Fibroblast of villous mesenchyme (primary cell): ENCODE results near the gene ARF3. TPM values are rescaled to one million over a fixed set of nuclear protein-coding genes. Genes with fewer than 3 reads are reported as not detected.

Source experiments
- DNase-seq: peaks from one replicate; pipeline ENCODE4 v3.0.0-alpha.2; 2010; ENCODE audit warnings: low read depth
- H3K4me3 ChIP-seq: 2 replicates; pipeline ENCODE4 v1.5.1; 2011; ENCODE audit warnings: low read depth, mild to moderate bottlenecking, low read length
- total RNA-seq: library from RNA; depleted of rRNA; stranded (reverse); fragments of >200 nt; gene quantifications from 2 replicates; pipeline ENCODE4 v1.2.3, GENCODE V29; 2012
- TF ChIP-seq, protein P1 (sequence below): IDR thresholded peaks from 2 replicates; pipeline ENCODE4 v1.5.1; 2012; ENCODE audit warnings: low read depth, mild to moderate bottlenecking, low read length; ENCODE audit not compliant: insufficient read depth

Gene ARF3
- total RNA-seq, 1 donor: 68.2 TPM

DNA sequence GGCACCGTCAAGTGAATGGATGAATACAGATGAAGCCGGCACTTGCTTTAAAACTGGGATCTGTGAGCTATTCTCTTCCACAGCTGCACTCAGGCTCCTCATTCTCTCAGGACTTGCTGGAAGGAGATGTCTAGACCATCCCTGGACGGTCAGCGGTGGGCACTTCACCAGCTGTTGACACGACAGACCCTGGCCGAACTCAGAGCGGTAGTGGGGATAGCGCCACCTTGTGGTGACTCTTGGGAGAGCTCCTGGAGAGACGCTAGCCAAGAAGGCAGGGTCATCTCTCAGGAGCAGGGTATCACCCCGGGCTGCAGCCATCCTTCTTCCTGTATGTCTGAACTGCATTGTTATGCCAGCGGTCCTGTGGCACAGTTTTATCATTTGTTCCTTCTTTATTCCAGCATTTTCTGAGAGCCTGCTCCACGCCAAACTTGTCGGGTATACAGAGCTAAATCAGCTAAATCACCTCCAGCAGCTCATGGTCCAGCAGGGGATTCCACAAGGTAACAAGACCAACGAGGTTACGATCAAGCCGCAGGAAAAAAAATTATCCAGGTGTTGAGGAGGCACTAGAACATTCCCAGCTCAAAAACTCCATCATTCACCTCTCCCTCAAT is 30.9 kb upstream of the ARF3 start:
- TF ChIP-seq, protein P1, sequence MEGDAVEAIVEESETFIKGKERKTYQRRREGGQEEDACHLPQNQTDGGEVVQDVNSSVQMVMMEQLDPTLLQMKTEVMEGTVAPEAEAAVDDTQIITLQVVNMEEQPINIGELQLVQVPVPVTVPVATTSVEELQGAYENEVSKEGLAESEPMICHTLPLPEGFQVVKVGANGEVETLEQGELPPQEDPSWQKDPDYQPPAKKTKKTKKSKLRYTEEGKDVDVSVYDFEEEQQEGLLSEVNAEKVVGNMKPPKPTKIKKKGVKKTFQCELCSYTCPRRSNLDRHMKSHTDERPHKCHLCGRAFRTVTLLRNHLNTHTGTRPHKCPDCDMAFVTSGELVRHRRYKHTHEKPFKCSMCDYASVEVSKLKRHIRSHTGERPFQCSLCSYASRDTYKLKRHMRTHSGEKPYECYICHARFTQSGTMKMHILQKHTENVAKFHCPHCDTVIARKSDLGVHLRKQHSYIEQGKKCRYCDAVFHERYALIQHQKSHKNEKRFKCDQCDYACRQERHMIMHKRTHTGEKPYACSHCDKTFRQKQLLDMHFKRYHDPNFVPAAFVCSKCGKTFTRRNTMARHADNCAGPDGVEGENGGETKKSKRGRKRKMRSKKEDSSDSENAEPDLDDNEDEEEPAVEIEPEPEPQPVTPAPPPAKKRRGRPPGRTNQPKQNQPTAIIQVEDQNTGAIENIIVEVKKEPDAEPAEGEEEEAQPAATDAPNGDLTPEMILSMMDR: peak; percentile 88
- DNase-seq: peak; percentile 56
- H3K4me3 ChIP-seq: no peak overlapping the region

DNA sequence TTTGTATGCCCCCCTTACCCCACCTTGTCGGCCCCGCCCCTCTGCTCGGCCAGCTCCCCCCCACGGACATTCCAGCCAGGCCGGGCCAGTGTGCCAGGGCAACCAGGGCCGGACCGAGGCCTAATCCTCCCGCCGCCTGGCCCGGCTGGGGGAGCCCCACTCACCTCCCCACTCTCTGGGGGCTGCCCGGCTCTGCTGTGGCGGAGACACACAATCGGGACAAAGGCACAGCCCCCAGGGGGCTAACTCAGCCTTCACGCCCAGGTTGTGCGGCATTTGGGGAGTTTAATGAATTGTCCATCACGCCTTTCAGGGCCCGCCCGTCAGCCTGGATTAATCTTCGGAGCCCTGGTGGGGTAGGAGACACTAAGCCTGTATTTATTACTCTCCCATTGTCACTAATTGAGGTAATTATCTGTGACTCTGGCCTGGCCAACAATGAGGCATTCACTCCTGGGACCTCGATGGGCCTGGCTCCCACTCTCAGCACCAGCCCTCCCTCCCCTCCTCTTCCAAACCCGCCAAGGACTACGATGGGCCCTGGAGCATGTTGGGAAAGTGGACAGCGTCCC is 29.5 kb upstream of the ARF3 start:
- TF ChIP-seq, protein P1: no peak
- DNase-seq: no peak
- no peak overlapping the region for H3K4me3 ChIP-seq

DNA sequence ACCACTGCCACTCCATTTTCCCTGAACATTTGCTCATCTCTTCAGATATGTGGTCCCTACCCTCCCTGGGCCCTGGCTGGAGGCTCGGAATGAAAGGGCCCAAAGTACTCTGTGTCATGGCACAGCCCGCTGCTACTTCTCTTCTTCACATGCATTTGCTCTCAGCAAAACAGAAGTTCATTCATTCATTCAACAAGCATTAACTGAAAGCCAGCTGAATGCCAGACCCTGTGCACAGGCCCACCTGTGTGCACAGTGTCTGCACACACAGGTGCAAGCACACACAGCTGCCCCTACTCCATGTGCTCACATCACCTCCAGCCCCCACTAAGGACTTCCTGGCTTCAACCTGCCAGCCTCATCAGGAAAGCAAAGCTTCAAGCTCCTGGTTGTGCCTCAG is 28.6 kb upstream of the ARF3 start:
- TF ChIP-seq, protein P1: no peak
- H3K4me3 ChIP-seq: no peak overlapping the region
- DNase-seq: no peak

DNA sequence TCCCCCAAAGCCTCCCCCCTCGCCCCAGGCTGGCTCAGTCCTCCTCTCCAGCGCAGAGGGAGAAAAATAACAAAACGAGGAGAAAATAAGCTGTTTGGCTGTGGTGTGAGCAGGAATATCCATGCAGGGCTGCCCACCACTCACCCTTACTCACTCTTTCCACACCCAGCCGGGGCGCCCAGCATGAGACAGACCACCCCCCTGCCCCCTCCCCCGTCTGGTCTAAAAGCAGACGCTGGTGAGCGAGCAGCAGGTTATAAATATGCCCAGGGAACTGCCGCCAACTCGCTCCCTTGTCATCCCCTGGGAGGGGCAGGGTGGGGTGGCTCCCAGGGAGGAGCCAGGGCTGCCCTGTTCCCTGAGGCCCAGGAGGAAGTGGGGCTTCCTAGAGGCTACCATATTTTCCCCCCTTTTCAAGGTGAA is 28.2 kb upstream of the ARF3 start:
- no peak for DNase-seq
- TF ChIP-seq, protein P1: no peak
- no peak overlapping the region for H3K4me3 ChIP-seq

DNA sequence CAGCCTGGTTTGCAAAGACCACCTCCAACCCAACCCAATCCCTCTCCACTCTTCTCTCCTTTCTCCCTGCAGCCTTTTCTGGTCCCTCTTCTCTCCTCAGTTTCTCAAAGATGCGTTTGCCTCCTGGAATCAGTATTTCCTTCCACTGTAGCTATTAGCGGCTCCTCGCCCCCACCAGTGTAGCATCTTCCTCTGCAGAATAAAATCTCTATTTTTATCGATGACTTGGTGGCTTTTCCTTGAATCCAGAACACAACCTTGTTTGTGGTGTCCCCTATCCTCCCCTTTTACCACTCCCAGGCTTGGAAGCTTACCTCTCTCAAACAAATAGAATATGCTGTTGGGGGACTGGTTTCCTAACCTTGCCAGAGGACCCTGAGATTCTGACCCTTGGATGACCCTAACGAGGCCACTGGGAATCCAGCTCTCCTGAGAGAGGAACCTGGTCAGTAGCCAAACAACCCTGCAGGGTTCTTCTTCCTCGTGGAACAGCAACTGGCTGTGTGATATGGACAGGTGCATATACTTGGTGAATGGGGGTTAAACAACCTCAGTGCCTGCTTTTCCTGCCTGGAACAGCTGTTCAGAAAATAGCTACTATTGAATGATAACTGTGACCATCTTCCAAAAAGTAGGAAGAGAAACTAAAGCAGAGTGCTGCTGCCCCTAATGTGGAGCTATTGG is 25.3 kb upstream of the ARF3 start:
- DNase-seq: no peak
- H3K4me3 ChIP-seq: no peak overlapping the region
- TF ChIP-seq, protein P1: no peak

DNA sequence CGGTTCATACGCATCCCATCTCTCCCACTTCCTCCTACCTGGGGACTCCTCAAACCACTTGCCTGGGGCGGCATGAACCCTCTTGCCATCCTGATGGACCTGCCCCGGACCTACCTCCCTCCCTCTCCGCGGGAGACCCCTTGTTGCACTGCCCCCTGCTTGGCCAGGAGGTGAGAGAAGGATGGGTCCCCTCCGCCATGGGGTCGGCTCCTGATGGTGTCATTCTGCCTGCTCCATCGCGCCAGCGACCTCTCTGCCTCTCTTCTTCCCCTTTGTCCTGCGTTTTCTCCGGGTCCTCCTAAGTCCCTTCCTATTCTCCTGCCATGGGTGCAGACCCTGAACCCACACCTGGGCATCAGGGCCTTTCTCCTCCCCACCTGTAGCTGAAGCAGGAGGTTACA is 24.5 kb upstream of the ARF3 start:
- TF ChIP-seq, protein P1: no peak
- no peak overlapping the region for H3K4me3 ChIP-seq
- DNase-seq: no peak
